GM12873 (cell line): Measurements from ENCODE around the gene CACNA1I.

ENCODE experiments used
- CTCF ChIP-seq: IDR thresholded peaks from 2 replicates; pipeline ENCODE4 v1.5.1; 2012; ENCODE audit warnings: low read depth, mild to moderate bottlenecking, moderate library complexity, low read length, control low read depth; ENCODE audit not compliant: insufficient read depth; ENCODE audit errors: missing control alignments

CACNA1I gene

GRCh38 chr22:39567135-39567946 is 3.2 kb upstream of the CACNA1I start:
- no peak for TF ChIP-seq CTCF

DNA sequence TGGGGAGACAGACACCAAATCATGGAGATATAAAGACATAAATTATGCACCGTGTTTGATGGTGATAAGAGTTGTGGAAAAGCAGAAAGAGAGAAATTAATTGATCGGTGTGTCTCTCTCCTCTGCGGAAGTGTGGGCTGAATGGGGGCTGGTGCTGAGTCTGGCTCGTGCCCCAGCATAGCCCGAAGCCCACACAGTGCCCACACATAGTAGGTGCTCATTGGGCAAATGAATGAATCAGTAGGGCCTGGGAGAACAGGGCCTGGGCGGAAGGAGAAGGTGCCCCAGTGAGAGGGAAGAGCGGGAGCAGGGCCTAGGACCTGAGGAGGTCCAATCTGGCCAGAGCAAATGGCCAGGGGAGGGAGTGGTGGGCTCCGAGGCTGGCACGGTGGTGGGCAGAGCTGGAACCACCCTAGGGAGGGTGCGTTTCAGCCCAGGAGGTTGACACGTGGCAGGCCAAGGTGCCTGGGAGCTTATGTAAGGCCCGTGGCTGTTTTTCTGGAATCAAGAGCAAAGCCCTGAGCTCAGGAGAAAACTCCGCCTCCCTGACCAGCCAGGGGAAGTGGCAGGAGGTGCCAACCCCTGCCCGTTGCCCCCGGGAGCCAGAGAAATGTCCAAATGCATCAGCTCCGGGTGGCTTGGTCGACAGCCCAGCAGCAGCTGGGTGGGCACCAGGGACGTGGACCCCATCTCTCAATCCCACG is 2.1 kb upstream of the CACNA1I start:
- TF ChIP-seq CTCF, result no peak

DNA sequence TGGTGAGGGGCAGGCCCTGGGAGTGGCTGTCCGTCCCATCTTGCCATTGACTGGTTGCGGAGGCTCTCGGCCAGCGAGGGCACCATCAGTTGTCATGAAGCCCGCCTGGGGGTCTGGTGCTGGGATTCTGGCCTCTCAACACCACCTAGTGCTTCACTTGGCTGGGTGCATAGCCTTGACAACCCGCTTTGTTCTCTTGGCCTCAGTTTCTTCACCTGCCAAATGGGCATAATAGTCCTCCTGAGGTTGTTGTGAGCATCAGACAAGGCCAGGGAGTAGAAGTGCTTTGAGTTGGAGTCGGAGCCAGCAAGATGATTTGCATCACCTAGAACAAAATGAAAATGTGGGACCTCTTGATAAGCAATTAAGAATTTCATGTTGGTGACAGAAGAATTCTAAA is 1.5 kb upstream of the CACNA1I start:
- no peak for TF ChIP-seq CTCF

DNA sequence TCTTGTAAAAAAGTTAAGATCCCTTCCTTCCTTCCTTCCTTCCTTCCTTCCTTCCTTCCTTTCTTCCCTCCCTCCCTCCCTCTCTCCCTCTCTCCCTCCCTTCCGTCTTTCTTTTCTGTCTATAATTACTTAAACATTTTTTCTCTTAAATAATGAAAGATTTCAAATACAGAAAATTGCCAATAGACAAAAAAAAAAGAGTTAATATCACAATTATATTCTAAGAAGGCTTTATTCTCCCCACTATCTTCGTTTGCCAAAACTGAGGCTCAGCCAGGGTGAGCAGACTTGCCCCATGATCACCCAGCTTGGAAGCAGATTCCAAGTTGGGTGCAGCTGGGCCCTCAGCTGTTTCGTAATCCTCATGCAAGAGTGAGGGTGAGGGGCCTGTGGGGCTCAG is 327 bp upstream of the CACNA1I start:
- TF ChIP-seq CTCF, result no peak

DNA sequence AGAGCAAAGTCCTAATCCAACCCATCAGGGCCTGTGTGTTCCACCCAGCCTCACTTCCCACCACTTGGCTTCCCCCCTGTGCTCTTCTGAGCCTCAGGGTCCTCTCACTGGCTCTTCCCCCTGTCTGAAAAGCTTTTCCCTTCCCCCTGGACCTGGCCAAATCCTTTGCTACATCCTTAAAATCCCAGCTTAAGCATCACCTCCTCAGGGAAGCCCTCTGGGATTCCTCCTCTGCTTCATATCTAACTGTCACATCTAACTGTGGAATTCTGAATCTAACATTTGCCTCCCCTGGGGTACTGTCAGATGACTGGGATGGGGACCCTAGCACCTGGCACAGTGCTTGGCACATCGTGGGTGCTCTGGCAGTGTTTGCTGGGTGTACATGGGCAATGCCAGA is 985 bp downstream of the CACNA1I start:
- TF ChIP-seq CTCF, result no peak

DNA sequence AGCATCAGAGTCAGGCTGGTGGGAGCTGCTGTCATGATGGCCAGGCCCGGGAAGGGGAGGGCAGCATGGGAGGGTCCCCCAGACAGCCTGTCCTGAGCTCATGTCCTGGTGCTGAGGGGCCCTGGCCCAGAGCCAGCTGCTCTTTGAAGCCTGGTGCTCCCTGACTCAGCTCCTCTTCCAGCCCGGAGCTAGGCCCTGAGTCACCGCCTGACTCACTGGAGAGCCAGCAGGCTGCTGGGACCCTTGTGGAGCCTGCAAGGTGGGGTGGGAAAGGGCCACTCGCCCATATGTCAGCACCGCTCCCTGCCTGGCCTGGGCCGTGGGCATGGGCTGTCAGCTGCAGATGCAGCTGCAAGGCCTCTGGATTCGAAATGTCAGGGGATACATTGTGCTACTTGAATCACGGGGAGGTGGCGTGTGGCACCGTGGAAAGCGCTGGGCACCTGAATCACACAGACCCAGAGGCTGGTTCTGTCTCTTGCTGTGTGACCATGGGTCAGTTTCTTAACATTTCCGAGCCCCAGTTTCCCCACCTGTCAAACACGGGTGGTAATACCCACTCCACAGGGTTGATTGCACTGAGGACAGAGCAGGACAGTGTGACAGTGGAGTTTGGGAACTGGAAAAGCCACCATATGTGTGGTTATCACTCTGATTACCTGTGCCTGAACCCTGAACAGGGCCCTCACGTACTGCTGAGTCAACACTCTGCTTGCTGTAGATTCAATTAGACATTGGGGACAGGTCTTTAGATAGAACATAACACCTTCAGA is 4.4 kb downstream of the CACNA1I start:
- TF ChIP-seq CTCF, result no peak

DNA sequence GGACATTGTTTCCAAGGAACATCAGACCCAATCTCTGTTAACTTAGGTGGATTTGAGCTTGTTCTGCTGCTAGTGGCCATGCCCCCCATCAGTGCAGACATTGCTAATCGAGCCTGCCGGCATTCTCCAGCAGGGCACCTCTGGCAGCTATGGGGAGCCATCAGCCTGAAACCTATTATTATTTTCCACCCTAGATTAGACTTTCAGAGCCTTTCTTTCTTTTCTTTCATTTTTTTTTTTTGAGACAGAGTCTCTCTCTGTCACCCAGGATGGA is 4.9 kb downstream of the CACNA1I start:
- no peak for TF ChIP-seq CTCF
